Measurements from ENCODE around the gene HIVEP1. TPM values are rescaled to one million over a fixed set of nuclear protein-coding genes. Genes with fewer than 3 reads are reported as not detected.
A peak's percentile ranks its signal among the peaks of the same experiment; 100 is the strongest.
"Not testable (repeated sequence)": the region's sequence is repeated elsewhere in the genome, so short reads cannot be mapped to it uniquely, and the experiment has no call there.

Gene HIVEP1
- total RNA-seq, 1 donor = 20.3 TPM

- TF ChIP-seq, protein P1, sequence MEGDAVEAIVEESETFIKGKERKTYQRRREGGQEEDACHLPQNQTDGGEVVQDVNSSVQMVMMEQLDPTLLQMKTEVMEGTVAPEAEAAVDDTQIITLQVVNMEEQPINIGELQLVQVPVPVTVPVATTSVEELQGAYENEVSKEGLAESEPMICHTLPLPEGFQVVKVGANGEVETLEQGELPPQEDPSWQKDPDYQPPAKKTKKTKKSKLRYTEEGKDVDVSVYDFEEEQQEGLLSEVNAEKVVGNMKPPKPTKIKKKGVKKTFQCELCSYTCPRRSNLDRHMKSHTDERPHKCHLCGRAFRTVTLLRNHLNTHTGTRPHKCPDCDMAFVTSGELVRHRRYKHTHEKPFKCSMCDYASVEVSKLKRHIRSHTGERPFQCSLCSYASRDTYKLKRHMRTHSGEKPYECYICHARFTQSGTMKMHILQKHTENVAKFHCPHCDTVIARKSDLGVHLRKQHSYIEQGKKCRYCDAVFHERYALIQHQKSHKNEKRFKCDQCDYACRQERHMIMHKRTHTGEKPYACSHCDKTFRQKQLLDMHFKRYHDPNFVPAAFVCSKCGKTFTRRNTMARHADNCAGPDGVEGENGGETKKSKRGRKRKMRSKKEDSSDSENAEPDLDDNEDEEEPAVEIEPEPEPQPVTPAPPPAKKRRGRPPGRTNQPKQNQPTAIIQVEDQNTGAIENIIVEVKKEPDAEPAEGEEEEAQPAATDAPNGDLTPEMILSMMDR (IDR thresholded peaks at IDR 0.05; ENCODE audit: insufficient read depth, low read depth, low read length) = peak; percentile 9
- H3K4me3 ChIP-seq (ENCODE audit: low read depth, low read length) = no peak overlapping the region
- no peak for DNase-seq (ENCODE audit: low read depth)
Measured at GRCh38 chr6:12099623-12100338, 87.7 kb downstream of the HIVEP1 start.

DNA sequence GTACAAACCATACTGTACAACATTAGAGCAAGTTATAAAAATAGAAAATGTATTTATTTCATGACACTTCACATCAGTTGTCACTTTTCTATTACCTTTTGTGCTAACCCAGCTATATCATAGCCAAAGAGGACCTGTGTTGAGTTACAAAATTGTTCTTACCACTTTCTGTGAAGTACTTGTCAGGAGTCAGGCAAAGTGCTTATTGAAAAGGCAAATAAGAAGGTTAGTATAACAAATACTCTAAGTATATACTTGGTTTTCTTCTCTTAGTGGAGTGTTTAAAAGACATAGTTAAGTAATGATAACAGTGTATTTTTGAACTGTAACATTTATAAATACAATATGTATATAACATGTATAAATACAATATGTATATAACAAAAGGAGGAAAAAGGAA, 88.9 kb downstream of the HIVEP1 start:
- TF ChIP-seq, protein P1 (IDR thresholded peaks at IDR 0.05; ENCODE audit: insufficient read depth, low read depth, low read length) = no peak
- no peak overlapping the region for H3K4me3 ChIP-seq (ENCODE audit: low read depth, low read length)
- DNase-seq (ENCODE audit: low read depth) = no peak

- TF ChIP-seq, protein P1 (IDR thresholded peaks at IDR 0.05; ENCODE audit: insufficient read depth, low read depth, low read length) = no peak
- H3K4me3 ChIP-seq (ENCODE audit: low read depth, low read length) = no peak overlapping the region
- no peak for DNase-seq (ENCODE audit: low read depth)
Measured at GRCh38 chr6:12101653-12102312, 89.7 kb downstream of the HIVEP1 start.

GRCh38 chr6:12102350-12102749, 90.2 kb downstream of the HIVEP1 start:
- H3K4me3 ChIP-seq (ENCODE audit: low read depth, low read length) = no peak overlapping the region
- DNase-seq (ENCODE audit: low read depth) = no peak
- TF ChIP-seq, protein P1 (IDR thresholded peaks at IDR 0.05; ENCODE audit: insufficient read depth, low read depth, low read length) = no peak

DNA sequence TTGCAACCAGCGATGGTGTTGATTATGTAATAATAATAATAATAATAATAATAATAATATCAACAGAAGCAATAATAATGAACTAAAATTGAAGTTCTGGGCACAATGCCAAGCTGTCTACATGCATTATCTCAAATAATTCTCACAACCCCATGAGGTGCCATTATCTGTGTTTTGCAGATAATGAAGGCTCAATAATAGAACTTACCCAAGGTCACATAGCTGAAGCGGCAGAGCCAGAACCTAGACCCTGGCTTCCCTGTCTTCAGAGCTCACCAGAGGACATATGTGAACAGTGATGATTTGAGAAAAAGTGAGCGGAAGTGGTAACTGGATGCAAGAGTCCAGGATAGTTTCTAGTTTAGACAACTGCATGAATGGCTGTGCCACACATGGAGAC, 91.0 kb downstream of the HIVEP1 start:
- TF ChIP-seq, protein P1 (IDR thresholded peaks at IDR 0.05; ENCODE audit: insufficient read depth, low read depth, low read length) = no peak
- H3K4me3 ChIP-seq (ENCODE audit: low read depth, low read length) = no peak overlapping the region
- DNase-seq (ENCODE audit: low read depth) = no peak

DNA sequence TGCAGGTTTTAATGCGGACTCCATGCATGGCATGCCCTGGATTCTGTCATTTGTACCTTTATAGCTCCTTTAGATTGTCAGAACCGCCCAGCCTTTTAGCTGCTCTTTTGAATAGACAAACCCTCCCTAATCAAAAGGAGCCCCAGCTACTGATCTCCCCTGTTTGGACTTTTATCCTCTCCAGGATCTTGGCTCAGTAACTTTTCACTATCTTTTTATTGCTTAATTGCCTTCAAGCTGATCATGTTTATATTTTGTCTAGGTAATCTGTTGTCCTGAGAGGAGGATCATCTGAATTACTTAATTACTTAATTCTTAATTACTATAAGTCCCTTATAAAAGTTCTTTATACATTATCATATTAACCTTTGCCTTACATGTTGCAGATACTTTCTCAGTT, 93.2 kb downstream of the HIVEP1 start:
- TF ChIP-seq, protein P1 (IDR thresholded peaks at IDR 0.05; ENCODE audit: insufficient read depth, low read depth, low read length) = no peak
- DNase-seq (ENCODE audit: low read depth) = no peak
- no peak overlapping the region for H3K4me3 ChIP-seq (ENCODE audit: low read depth, low read length)

- DNase-seq (ENCODE audit: low read depth); H3K4me3 ChIP-seq (ENCODE audit: low read depth, low read length): not testable (repeated sequence)
Measured at GRCh38 chr6:12108376-12108775, 96.3 kb downstream of the HIVEP1 start.
